Cardiac muscle cell (in vitro differentiated cells and primary cell): ENCODE measurements around the gene RFXANK. TPM values are rescaled to one million over a fixed set of nuclear protein-coding genes. Genes with fewer than 3 reads are reported as not detected.
"Not testable (repeated sequence)": the region's sequence is repeated elsewhere in the genome, so short reads cannot be mapped to it uniquely, and the experiment has no call there.

Experiments used
- DNase-seq, 2 donors: peaks; one replicate each; pipeline versions ENCODE4 v3.0.0 to v3.0.0-alpha.2; 2010 to 2017; ENCODE audit warnings: low read depth in 1 of 2, low spot score in 1 of 2
- H3K27ac ChIP-seq: fragments of 200-600 bp; sonication (generic); 2 replicates; pipeline ENCODE4 v1.5.1; 2016
- H3K27me3 ChIP-seq: fragments of 200-600 bp; sonication (generic); 2 replicates; pipeline ENCODE4 v1.6.0; 2016; ENCODE audit warnings: control low read depth
- H3K36me3 ChIP-seq: fragments of 200-600 bp; sonication (generic); 2 replicates; pipeline ENCODE4 v1.5.1; 2016; ENCODE audit warnings: control low read depth
- H3K4me1 ChIP-seq: fragments of 200-600 bp; sonication (generic); 2 replicates; pipeline ENCODE4 v1.8.1; 2017; ENCODE audit warnings: low read depth, mild to moderate bottlenecking, mixed run types
- H3K4me3 ChIP-seq: fragments of 200-600 bp; sonication (generic); 2 replicates; pipeline ENCODE4 v1.5.1; 2016; ENCODE audit warnings: mild to moderate bottlenecking
- H3K9me3 ChIP-seq: fragments of 200-600 bp; sonication (generic); 2 replicates; pipeline ENCODE4 v1.5.1; 2017; ENCODE audit warnings: low read depth, mild to moderate bottlenecking, control low read depth
- polyA plus RNA-seq: library from polyadenylated mRNA; unstranded; fragments of >200 nt; fragmentation: Nextera tagmentation; extraction: Ambion mirVana; gene quantifications from 2 replicates; pipeline ENCODE4 v1.2.1, GENCODE V29; 2016
- total RNA-seq: library from RNA; depleted of rRNA; stranded (reverse); fragments of >200 nt; gene quantifications from 2 replicates; pipeline ENCODE4 v1.2.3, GENCODE V29; 2016
- TF ChIP-seq, protein P1 (sequence below): IDR thresholded peaks from 2 replicates; pipeline ENCODE4 v1.5.1; 2012; ENCODE audit warnings: low read depth, mild to moderate bottlenecking, low read length

Gene RFXANK
- total and polyA plus RNA-seq, 2 experiments from 2014 or later, result 88.8 to 156 TPM

DNA sequence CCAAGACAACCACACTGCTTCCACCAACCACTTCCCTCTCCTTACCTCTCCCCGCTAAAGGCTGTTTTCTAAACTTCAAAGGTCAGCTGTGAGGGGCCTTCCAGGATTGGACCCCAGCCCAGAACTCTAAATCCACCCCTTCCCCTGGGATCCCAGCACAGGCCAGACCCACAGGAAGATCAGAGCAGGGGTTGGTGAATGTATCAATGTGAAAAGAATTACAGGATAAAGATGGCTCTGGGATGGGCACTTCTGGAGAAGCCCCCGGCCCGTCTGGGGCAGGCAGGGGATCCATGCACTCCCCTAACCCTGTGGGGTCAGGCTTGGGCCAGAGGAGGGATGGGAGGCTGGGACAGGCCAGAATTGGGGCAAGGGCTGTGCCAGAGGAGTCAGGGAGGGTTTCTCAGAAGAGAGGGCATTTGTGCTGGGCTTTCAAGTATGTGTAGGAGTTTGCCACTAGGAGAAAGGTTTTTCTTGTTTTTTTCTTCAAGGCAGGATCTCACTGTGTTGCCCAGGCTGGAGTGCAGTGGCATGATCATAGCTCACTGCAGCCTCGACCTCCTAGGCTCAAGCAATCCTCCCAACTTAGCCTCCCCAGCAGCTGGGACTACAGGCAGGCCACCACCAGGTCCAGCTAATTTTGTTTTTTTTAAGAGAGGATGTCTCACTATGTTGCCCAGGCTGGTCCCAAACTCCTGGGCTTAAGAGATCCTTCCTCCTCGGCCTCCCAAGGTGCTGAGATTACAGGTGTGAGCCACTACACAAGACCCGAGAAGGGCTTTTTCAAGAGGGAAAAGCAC lies 21.0 kb upstream of the RFXANK start:
- Histone ChIP-seq H3K27me3 (peaks cover 12% of the 10 kb centered on the region), H3K27ac (no peak overlapping the region), H3K9me3 (no peaks in the 10 kb centered on the region), H3K36me3 (no peaks in the 10 kb centered on the region), H3K4me3 (no peak overlapping the region), H3K4me1 (no peaks in the 10 kb centered on the region)
- DNase-seq, result peak in 1 of 2 donors; percentile 42
- TF ChIP-seq, protein P1, sequence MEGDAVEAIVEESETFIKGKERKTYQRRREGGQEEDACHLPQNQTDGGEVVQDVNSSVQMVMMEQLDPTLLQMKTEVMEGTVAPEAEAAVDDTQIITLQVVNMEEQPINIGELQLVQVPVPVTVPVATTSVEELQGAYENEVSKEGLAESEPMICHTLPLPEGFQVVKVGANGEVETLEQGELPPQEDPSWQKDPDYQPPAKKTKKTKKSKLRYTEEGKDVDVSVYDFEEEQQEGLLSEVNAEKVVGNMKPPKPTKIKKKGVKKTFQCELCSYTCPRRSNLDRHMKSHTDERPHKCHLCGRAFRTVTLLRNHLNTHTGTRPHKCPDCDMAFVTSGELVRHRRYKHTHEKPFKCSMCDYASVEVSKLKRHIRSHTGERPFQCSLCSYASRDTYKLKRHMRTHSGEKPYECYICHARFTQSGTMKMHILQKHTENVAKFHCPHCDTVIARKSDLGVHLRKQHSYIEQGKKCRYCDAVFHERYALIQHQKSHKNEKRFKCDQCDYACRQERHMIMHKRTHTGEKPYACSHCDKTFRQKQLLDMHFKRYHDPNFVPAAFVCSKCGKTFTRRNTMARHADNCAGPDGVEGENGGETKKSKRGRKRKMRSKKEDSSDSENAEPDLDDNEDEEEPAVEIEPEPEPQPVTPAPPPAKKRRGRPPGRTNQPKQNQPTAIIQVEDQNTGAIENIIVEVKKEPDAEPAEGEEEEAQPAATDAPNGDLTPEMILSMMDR, result no peak

DNA sequence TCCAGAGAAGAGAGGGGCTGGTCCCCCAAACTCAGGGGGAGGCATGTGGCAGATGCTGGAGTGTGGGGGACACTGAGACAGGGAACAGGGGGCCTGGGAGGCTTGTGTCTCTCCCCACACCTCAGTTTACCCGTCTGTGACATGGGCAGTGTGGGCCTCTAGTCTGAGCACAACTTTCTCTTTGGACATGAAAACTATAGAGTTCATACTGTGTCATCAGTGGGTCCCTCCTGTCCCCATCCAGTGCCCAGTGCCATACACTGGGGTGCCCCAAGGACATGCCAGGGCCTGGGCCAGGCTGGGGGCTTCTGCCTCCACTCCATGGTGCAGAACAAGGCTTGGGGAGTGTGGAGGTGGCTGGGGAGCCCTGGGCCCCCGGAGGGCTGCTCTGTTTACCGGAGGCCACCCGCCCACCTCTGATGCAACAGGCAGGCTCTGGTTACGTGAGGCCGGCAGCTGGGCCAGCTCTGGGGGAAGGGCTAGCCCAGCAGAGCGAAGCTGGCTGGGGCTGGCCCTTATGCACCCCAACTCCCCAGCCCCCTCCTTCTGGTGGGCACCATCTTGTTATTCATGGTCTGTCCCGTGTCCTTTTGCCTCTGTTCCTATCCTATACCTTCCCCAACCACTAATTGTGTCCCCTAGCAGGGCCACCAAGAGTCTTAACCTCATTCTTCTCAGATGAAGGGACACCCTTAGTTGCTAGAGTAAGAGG lies 20.1 kb upstream of the RFXANK start:
- DNase-seq, result peak in 1 of 2 donors; percentile 84
- no peaks in the 10 kb centered on the region for H3K9me3 ChIP-seq
- no peak overlapping the region for H3K4me3 ChIP-seq

GRCh38 chr19:19173243-19173642 lies 18.8 kb upstream of the RFXANK start:
- H3K9me3 ChIP-seq, H3K4me3 ChIP-seq, DNase-seq, H3K4me1 ChIP-seq, H3K27ac ChIP-seq, H3K36me3 ChIP-seq: not testable (repeated sequence)
- peaks cover 12% of the 10 kb centered on the region for H3K27me3 ChIP-seq

More for the DNA sequence above, 20.1 kb upstream of the RFXANK start:
- Histone ChIP-seq H3K36me3 (no peaks in the 10 kb centered on the region), H3K27ac (no peak overlapping the region), H3K27me3 (peaks cover 12% of the 10 kb centered on the region), H3K4me1 (no peaks in the 10 kb centered on the region)
- TF ChIP-seq, protein P1, result no peak

GRCh38 chr19:19176950-19177349 lies 15.1 kb upstream of the RFXANK start:
- no peak for DNase-seq
- H3K9me3 ChIP-seq, result no peaks in the 10 kb centered on the region
- H3K27me3 ChIP-seq, result no peaks in the 10 kb centered on the region
- H3K4me3 ChIP-seq, result no peak overlapping the region
- H3K36me3 ChIP-seq, result no peaks in the 10 kb centered on the region
- H3K4me1 ChIP-seq, result no peaks in the 10 kb centered on the region
- no peak overlapping the region for H3K27ac ChIP-seq
- TF ChIP-seq, protein P1, result no peak

DNA sequence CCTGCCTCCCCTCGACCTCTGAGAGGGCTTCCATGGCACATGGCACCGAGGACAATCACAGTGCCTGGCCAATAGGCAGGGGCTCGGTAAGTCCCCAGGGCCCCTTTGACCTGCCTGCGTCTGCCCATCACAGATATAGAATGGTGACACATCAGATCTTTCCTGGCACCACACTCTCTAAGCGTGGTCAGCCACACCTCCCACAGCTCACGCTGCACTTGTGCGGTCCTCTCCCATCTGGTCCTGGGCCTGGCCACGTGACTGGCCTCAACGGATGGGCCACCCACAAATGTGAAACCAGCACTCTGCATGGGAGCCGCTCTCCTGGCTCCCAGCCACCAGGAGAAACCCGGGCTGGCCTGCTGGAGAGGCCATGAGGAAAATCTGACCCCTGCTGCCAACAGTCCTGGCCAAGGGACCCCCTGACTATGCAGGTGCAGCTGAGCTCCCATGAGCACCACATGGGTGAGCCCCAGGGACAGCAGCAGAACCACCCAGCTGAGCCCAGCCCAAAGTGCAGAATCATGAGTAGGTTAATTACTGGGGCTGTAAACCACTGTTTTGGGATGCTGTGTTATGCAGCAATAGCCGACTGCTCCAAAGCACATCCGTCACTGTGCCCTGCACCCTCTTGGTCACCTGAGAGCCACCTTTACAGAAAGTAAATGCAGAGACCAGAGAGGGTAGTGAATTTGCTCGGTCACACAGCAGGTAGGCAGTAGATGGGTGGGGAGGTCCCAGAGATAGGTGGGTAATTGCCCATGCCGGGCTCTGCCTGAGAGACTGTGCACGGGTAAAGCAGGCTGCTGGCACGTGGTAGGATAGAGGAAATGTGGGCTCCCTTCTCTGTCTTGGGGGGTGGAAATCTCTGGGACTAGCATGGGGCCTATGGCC lies 12.3 kb upstream of the RFXANK start:
- Histone ChIP-seq H3K9me3 (no peaks in the 10 kb centered on the region), H3K27me3 (no peaks in the 10 kb centered on the region), H3K4me3 (no peak overlapping the region), H3K36me3 (no peaks in the 10 kb centered on the region), H3K27ac (no peak overlapping the region), H3K4me1 (no peaks in the 10 kb centered on the region)
- TF ChIP-seq, protein P1, result no peak
- no peak for DNase-seq
